Retinal pigment epithelial cell (primary cell): ENCODE data around the gene PICK1.
"Not testable (repeated sequence)": the region's sequence is repeated elsewhere in the genome, so short reads cannot be mapped to it uniquely, and the experiment has no call there.

Experiments
- DNase-seq: peaks from one replicate; pipeline ENCODE4 v3.0.0-alpha.2; 2010; ENCODE audit warnings: low read depth
- H3K4me3 ChIP-seq: 2 replicates; pipeline ENCODE4 v1.5.1; 2011; ENCODE audit warnings: mild to moderate bottlenecking, low read length, control low read depth, moderate library complexity
- CTCF ChIP-seq: conservative IDR thresholded peaks from 2 replicates; pipeline ENCODE4 v1.5.1; 2011; ENCODE audit warnings: low read depth, low read length, control low read depth, inconsistent platforms

Gene PICK1

GRCh38 chr22:38075105-38075825 is 18.1 kb downstream of the PICK1 start:
- TF ChIP-seq CTCF = no peak
- no peak overlapping the region for H3K4me3 ChIP-seq
- no peak for DNase-seq

- H3K4me3 ChIP-seq = no peak overlapping the region
- no peak for DNase-seq
- TF ChIP-seq CTCF = no peak
Measured at GRCh38 chr22:38075961-38076360, 18.8 kb downstream of the PICK1 start.

GRCh38 chr22:38077096-38077495 is 19.9 kb downstream of the PICK1 start:
- TF ChIP-seq CTCF = no peak
- no peak for DNase-seq
- H3K4me3 ChIP-seq = no peak overlapping the region

- no peak overlapping the region for H3K4me3 ChIP-seq
- no peak for TF ChIP-seq CTCF
- DNase-seq = no peak
Measured at GRCh38 chr22:38077595-38077994, 20.4 kb downstream of the PICK1 start.

GRCh38 chr22:38078046-38078840 is 21.0 kb downstream of the PICK1 start:
- no peak for TF ChIP-seq CTCF
- DNase-seq = no peak
- H3K4me3 ChIP-seq = no peak overlapping the region

- not testable (repeated sequence) for DNase-seq, H3K4me3 ChIP-seq
Measured at GRCh38 chr22:38079208-38079607, 22.0 kb downstream of the PICK1 start.

GRCh38 chr22:38079804-38080203 is 22.6 kb downstream of the PICK1 start:
- DNase-seq = no peak
- TF ChIP-seq CTCF = no peak
- no peak overlapping the region for H3K4me3 ChIP-seq
